VCaP (cell line): ENCODE data around the gene SMIM38.

Experiments
- H3K27ac ChIP-seq: fragments of 450-650 bp; 2 replicates; pipeline ENCODE4 v1.5.1; 2017
- TF ChIP-seq, protein P1 (sequence below): fragments of 450-650 bp; conservative IDR thresholded peaks from 2 replicates; pipeline ENCODE4 v1.5.1; 2017; ENCODE audit warnings: mild to moderate bottlenecking, moderate library complexity

Gene SMIM38

DNA sequence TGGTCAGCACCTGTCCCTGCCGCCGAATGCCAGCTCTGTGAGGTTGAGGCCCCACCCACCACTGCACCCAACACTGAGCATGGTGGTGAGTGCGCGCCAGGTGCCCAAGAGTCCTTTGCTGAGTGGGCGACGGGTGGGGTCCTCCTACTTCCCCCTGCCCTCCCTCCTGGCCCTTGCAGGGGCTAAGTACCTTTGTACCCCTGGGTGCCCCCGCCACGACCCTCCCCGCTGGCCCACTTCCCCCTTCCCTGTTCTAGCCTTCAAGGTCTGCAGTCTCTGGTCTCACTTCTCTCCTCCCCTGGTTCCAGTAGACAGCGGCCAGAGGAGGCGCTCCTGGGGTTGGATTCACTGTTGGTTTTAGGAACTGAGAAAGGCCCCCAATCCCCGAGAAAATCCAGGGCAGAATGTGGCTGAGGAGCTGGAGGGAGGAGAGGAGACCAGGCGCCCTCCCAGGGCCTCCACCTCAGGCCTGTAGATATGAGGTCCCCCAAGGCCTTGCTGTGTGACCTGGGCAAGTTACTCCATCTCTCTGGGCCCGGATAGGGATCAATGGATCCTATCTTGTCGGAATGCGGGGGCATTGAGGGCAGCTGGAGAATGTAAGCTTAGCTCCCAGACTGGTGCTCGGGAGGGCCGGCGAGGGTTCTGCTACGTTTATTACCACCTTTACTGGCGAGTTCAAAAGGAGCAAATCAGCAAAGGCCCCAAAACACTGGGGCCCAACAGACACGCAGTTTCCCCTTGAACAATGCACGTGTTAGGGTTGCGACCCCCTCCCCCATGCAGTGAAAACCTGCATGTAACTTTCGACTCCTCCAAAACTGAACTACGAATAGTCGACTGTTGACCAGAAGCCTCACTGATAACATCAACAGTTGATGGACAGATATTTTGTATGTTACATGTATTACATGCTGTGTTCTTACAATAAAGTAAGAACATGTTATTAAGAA is 31.9 kb upstream of the SMIM38 start:
- TF ChIP-seq, protein P1, sequence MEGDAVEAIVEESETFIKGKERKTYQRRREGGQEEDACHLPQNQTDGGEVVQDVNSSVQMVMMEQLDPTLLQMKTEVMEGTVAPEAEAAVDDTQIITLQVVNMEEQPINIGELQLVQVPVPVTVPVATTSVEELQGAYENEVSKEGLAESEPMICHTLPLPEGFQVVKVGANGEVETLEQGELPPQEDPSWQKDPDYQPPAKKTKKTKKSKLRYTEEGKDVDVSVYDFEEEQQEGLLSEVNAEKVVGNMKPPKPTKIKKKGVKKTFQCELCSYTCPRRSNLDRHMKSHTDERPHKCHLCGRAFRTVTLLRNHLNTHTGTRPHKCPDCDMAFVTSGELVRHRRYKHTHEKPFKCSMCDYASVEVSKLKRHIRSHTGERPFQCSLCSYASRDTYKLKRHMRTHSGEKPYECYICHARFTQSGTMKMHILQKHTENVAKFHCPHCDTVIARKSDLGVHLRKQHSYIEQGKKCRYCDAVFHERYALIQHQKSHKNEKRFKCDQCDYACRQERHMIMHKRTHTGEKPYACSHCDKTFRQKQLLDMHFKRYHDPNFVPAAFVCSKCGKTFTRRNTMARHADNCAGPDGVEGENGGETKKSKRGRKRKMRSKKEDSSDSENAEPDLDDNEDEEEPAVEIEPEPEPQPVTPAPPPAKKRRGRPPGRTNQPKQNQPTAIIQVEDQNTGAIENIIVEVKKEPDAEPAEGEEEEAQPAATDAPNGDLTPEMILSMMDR = no peak
- no peak overlapping the region for H3K27ac ChIP-seq

DNA sequence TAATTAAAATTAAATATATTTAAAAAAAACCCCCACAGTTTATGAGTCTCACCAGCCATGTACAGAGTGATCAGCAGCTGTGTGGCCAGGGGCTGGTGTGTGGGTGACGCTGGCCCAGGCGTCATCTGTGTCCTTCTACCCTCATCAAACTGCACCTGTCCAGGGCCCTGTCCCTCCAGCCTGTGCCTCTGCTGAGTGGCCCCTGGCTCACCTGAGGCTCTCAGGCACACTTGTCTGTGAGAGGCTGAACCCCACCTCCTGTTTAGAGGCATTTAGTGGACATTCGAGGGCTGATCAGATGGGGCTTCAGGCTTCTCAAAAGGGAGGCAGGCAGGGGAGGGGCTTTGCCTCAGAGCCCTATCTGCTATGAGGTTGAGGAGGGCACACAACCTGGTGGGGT is 29.9 kb upstream of the SMIM38 start:
- TF ChIP-seq, protein P1 = no peak
- no peak overlapping the region for H3K27ac ChIP-seq

DNA sequence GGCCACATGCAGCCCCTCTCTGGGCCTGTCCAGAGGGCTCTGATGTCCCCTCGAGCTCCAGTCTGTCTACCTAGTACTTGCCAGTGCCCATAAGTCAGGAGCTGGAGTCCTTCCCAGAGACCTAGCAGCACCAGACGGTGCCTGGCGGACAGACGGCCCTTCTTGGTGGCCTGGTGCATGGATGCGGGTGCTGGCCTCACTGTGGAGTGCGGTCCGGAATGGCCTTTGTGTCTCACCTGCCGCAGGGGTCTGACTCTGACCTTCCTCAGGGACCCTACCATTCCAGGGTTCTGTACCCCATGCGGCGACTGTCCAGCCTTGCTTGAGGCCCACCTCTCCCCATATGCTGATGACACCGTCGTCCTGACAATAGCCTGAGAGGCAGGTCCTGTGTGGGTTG is 29.4 kb upstream of the SMIM38 start:
- TF ChIP-seq, protein P1 = no peak
- no peak overlapping the region for H3K27ac ChIP-seq

DNA sequence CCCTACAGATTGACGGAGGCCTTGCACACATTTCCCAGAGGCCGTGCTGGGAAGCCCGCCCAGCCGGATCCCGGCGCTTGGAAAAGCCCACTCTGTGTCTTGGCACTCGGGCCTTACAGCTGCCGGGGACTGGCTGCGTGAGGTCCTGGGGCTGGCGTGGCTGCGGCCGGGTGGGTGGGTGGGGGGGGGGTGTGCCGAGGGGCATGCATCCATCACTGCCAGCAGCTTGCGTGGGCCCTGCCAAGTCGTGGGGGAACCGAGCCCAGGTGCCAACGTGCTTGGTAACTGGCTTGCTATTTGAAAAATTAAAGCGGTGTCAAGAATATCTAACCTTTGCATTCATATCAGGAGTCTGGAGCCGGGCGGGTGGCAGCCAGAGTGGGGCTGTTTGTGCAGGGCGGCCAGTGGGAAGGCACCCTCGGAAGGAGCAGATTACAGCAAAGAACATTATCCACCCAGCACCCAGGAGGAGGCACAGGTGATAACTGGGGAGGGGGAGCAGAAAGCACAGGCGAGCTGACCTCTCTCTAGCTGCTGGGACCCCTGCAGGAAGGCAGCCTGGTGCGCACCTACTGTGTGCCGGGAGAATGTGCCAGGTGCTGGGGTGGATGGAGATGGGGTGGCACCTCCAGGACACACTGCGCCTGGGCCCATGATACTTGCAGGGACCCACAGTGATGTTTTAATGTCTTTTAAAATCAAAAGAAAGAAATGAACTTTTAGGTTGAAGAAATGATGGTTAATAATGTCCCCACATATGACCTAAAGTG is 28.5 kb upstream of the SMIM38 start:
- TF ChIP-seq, protein P1 = no peak
- H3K27ac ChIP-seq = no peak overlapping the region

DNA sequence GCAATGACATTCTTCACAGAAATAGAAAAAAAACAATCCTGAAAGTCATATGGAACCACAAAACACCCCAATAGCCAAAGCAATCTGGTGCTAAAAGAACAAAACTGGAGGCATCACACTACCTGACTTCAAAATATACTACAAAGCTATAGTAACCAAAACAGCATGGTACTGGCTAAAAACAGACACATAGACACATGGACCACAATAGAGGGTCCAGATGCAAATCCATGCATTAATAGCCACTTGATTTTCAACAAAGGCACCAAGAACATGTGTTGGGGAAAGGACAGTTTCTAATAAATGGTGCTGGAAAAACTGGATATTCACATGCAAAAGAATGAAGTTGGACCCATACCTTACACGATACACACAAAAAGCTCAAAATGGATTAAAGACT is 27.9 kb upstream of the SMIM38 start:
- TF ChIP-seq, protein P1 = no peak
- H3K27ac ChIP-seq = no peak overlapping the region

DNA sequence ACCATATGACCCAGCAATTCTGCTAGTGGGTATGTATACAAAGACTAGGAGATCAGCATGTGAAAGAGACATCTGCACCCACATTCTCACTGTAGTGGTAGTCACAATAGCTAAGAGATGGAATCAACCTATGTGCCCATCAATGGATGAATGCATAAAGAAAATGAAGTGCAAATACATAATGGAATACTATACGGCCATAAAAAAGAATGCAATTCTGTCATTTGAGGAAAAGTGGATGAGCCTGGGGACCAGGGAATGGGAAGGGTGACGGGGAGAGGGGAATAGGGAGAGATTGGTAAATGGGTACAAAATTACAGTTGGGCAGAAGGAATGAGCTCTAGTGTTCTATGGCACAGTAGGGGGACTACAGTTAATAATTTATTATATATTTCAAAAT is 26.7 kb upstream of the SMIM38 start:
- TF ChIP-seq, protein P1 = no peak
- H3K27ac ChIP-seq = no peak overlapping the region

DNA sequence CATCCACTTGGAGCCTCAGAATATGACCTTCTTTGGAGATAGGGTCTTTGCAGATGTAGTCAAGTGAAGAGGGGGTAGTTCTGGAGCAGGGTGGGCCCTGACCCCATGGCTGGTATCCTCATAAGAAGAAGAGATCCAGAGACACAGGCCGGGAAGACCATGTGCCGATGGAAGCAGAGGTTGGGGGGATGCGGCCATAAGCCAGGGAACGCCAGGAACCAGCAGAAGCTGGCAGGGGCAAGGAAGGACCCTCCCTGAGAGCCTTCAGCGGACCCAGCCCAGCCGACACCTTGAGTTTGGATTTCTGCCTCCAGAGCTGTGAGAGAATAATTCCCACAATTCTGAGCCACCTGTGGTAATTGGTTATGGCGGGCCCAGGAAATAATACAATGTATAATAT is 26.1 kb upstream of the SMIM38 start:
- TF ChIP-seq, protein P1 = no peak
- H3K27ac ChIP-seq = no peak overlapping the region
